EH (cell line): ENCODE measurements around the gene NDN.
A peak's percentile ranks its signal among the peaks of the same experiment; 100 is the strongest.
"Not testable (repeated sequence)": the region's sequence is repeated elsewhere in the genome, so short reads cannot be mapped to it uniquely, and the experiment has no call there.

Experiments
- DNase-seq: peaks from one replicate; pipeline ENCODE4 v3.0.0-alpha.2; 2015; ENCODE audit warnings: low read depth

The NDN gene

GRCh38 chr15:23687143-23687470 is at the start of gene NDN:
TSS of gene NDN (minus strand) at chr15:23687305. CDS start at chr15:23687217, 88 bp downstream.
- DNase-seq = peak; percentile 37

DNA sequence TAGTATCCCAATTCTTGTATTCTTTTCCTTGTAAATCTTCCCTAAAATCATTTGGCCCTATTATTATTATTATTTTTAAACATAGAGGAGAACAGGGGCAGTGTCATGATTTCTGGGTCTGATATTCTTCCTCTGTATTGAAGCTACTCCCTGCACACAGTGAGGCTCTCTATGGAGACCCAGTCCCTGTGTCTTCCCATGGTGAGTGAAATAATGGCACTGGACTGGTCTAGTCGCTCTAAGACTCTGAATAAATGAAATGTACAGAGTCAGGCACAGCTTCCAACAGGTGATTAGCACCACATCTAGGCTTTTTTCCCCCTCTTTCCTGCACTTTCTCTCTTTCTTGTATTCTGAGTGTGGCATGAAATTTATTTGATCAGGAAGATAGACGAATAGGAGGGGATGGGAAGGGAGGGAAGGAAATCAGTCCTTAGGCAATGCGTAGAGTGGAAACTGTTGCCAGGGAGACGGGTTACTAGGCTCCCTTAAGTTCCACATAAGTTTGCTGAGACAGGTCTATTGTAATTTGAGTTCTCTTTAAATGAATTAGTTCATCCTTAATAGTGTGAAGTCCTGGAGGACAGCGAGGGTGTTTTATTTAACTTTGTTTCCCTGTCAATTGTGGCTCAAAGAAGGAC is 49.0 kb upstream of the NDN start:
- no peak for DNase-seq

DNA sequence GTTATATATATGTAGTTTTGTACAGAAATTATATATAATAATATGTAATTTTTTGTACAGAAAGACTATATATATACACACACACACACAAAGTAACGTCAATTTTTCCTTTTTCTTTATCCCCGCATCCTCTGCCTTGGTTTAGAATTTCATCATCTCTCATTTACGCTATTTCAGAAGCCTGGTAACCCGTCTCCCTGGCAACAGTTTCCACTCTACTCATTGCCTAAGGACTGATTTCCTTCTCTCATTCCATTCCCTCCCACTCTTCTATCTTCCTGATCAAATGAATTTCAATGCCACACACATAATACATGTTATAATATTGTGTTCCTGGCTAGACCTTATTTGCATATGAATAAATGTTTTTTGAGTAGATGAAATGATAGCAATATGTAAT is 47.8 kb upstream of the NDN start:
- DNase-seq = no peak

DNA sequence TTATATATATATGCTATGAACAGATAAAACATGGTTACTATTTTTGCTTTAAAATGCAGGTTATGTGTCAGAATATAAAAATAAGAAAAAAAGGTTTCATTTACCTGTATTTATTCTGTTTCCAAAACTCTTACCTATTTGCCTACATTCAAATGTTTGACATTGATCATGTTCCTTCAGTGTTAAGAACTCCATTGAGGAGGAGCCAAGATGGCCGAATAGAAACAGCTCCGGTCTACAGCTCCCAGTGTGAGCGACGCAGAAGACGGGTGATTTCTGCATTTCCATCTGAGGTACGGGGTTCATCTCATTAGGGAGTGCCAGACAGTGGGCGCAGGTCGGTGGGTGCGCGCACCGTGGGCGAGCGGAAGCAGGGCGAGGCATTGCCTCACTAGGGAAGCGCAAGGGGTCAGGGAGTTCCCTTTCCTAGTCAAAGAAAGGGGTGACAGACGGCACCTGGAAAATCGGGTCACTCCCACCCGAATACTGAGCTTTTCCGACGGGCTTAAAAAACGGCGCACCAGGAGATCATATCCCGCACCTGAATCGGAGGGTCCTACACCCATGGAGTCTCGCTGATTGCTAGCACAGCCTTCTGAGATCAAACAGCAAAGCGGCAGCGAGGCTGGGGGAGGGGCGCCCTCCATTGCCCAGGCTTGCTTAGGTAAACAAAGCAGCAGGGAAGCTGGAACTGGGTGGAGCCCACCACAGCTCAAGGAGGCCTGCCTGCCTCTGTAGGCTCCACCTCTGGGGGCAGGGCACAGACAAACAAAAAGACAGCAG is 27.0 kb upstream of the NDN start:
- not testable (repeated sequence) for DNase-seq

GRCh38 chr15:23708332-23708731 is 21.2 kb upstream of the NDN start:
- DNase-seq = no peak

DNA sequence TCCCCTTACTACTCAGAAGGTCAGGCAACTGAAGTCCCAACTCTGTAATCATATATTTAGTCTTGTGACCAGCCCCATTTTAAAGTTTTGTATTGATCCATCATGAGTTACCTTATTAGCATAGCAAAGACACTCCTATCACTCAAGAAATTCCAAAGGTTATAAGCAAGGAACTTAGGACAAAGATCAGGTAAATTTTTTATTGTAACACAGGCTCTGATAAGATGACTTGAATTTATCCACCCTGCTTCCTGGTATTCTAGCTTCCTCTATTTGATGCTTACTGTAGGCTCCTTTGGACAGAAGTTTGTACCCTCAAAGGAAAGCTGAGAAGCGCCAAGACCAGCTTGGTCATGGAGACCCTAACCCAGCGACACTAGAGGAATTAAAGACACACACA is 8.2 kb upstream of the NDN start:
- DNase-seq = no peak

DNA sequence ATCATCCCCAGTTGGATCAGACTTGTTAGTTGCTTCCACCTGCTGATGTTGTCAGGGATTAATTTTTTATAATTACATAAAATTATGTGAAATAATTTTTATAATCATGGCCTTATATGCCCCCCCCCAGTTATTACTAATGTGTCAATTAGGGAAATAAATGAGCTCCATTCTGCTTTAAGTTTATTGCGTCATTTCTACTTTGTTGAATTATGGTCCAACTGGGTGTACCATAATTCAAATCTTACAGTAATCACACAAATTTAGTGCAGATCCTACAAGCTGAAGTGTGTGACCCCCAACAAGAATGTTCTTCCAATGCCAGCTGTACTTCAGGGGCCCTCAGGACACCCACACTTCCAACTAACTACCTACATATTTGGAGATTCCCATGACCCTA is 7.5 kb upstream of the NDN start:
- no peak for DNase-seq

DNA sequence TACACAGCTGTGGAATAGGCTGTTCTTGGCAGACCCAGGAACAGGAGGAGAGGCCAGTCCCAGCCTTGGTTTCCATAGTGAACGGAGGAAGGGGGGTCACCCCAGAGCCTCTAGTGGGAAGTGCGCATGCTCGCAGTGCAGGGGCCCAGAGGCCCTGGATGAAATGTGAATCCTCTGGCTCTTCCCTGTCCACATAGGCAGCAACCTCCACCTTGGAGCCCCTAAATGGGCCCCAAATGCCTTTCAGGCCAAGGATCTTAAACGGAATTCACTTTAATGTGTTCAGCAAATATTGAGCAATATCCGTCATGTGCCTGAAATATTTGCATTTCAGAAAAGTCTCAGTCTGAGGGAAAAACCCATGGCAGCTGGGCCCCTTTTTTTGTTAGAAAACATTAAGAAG is 3.3 kb upstream of the NDN start:
- DNase-seq = peak; percentile 6

GRCh38 chr15:23690015-23690414 is 2.9 kb upstream of the NDN start:
- no peak for DNase-seq

GRCh38 chr15:23686466-23687142 is 501 bp downstream of the NDN start:
- peak; percentile 1 for DNase-seq

GRCh38 chr15:23671481-23671880 is 15.6 kb downstream of the NDN start:
- no peak for DNase-seq

DNA sequence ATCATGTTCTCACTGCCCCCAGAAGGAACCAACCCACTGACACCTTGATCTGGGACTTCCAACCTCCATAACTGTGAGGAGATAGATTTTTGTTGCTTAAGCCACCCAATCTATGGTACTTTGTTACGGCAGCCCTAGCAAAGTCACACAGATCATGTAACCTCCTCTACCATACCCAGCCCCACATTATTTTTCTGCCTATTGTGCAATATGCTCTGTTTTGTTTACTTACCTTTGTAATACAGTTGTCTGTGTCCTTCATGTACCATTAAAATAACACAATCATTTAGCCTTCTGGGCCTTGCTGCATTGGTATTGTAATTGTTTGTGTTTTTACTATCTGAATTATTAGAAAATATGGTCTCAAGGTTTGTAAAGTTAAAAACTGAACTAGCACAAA is 16.1 kb downstream of the NDN start:
- no peak for DNase-seq

- DNase-seq = no peak
These were observed 23.9 kb downstream of the NDN start for GRCh38 chr15:23663232-23663631.

- DNase-seq = no peak
These were observed 38.1 kb downstream of the NDN start for GRCh38 chr15:23648920-23649515.

- no peak for DNase-seq
These were observed 39.4 kb downstream of the NDN start, which contains the start of gene MAGEL2 for GRCh38 chr15:23647421-23648370. TSS of gene MAGEL2 (minus strand) at chr15:23647867. CDS start at chr15:23647742, 125 bp downstream.

DNA sequence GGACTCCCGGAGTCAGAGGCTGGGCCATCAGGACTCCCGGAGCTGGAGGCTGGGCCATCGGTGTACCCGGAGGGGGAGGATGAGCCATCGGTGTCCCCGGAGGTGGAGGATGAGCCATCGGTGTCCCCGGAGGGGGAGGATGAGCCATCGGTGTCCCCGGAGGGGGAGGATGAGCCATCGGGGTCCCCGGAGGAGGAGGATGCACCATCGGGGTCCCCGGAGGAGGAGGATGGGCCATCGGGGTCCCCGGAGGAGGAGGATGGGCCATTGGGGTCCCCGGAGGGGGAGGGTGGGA is 40.2 kb downstream of the NDN start:
- no peak for DNase-seq

- DNase-seq = no peak
These were observed 40.7 kb downstream of the NDN start for GRCh38 chr15:23646165-23647000.

DNA sequence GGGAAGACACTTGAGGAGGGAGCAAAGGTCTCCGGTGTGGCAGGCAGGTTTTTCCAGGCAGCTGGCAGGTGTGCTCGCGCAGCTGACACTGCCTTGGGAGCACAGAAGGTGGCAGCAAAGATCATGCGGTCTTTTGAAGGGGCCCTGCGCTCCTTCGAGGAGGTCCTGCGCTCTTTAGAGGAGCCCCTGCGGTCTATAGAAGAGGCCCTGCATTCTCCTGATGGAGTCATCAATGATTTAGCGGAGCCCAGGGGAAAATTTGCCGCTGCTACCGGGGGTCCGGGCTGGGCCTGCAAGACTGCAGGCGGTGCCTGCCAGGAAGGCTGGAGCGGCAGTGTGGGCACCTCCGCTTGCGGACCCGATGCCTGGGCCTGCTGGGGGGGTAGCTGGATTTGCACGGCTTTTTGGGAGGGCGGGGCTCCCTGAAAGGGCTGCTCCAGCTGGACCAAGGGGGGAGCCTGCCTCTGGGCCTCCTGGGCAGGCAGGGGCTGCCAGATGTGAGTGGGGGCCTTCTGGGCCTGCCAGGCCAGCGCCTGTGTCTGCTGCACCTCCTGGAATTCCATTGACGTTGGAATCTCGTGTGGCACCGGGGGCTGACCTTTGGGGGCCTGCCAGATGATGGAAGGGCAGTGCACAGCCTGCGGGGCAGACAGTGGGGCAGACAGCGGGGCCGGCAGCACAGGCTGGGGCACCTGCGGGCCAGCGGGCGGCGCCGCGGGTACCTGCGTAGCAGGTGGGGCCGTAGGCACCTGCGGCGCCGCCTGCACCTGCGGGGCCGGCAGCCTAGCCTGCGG is 41.5 kb downstream of the NDN start:
- DNase-seq = no peak

DNA sequence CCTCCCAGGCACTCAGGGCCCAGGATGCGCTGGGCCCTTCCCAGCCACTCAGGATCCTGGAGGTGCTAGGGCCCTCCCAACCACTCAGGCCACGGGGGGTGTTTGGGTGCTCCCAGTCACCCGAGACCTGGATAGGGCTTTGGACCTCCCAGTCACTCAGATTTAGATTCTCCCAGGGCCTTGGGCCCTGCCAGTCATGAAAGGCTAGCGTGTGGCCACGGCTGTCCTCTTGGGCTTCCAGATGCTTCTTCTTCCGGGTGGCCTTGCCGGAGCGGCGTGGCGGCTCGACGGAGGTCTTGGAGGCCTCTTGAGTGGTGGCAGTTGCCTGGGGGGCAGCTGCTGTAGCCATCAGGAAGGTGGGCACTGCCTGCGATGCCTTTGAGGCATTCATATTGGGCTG is 42.3 kb downstream of the NDN start:
- DNase-seq = no peak

DNA sequence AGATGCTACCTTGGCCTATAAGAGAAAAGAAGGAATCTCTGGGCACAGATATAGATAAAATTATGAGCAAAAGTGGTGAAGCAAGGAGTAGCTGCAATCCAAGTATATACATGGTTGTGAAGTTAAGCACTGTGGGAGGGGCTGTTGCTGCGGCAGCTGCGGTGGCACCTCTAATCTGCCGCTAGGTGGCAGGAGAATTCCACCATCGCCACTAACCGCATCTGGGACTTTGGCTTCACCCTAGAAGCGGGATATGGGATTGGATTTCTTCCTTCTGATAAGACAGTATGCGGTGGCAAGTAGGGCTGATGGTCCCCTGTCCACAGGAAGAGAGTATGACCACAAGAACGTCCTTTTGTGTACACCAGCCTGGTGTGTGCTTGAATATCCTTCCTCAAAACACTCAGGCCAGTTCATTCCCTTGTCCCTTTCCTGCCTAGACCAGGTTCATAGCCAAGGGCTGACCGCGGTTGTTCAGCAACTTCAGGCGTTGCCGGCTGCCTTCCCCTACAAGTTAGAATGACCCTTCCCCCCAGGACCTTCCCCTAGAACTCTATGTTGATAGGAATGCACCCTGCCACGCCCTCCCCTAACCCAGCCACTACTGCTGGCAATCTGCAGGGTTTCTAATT is 44.6 kb downstream of the NDN start:
- peak; percentile 34 for DNase-seq
